ENCODE data around the gene UTP4. TPM values are rescaled to one million over a fixed set of nuclear protein-coding genes. Genes with fewer than 3 reads are reported as not detected.

Gene UTP4
- total RNA-seq, 2 experiments from 2014 or later, result 57.7 to 82.3 TPM

DNA sequence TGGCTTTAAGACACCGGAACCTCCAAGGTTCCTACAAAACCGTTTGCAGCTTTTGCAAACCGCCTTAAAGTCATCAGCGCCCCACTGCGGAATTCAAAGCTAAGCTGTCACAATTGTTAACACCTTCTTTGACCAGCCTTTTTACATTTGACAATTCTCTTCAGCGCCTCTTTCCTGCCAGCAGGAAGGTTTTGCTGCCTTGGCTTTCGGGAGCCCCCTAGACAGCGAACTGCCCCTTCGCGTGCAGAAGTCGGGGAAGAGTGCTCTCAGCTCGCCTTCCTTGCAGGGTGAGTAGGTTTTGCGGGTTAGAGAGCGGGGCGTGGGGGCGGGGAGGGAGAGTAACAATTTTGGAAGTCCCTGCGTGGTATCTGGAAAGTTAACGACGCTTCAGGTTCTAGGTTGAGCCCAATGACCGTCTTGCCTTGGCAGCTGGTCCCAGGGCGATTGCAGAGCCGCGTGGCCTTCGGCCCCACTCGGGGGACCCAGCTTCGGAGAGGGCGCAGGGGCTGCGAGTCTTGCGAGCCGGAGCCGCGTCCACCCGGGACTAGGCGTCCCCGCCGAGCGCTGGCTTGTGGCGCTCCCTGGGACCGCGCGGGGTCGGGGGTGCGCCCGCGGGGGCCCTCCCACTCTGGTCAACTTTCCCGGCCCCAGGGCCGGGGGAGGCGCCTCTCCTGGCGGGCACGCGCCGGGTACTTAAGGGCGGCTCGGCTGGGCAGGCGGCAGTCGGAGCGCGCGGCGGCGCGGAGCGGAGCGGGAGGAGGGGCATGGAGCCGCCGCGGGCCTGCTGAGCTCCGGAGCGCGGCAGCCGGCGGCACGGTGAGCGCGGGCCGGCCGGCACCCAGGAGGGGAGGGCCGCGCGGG is 26.7 kb upstream of the UTP4 start, which contains the start of gene HAS3:
Gene HAS3 (plus strand): TSS at position 153 of the 861 bp plus-strand sequence. CDS start 3,743 bp downstream, outside the sequence.
- DNase-seq, result peak; percentile 59
- H3K27ac Mint-ChIP-seq, result no peak within 1 kb of the TSS
- peak; percentile 76 for ATAC-seq
- peaks cover 15% of the 10 kb centered on the region for H3K4me1 Mint-ChIP-seq
- H3K4me3 Mint-ChIP-seq, result peak within 1 kb of the TSS; percentile 76
- CTCF ChIA-PET, result interaction anchor here (0.6 to 2.3 kb wide), 10 partner anchors 12 to 566 kb away, joined by 3 to 14 read pairs (median 4); partner anchors contain the start of gene ZFP90
- H3K9me3 Mint-ChIP-seq (ENCODE audit: low read depth), result no peaks in the 10 kb centered on the region
- H3K36me3 Mint-ChIP-seq, result no peaks in the 10 kb centered on the region
- H3K27me3 Mint-ChIP-seq, result peaks cover 48% of the 10 kb centered on the region

DNA sequence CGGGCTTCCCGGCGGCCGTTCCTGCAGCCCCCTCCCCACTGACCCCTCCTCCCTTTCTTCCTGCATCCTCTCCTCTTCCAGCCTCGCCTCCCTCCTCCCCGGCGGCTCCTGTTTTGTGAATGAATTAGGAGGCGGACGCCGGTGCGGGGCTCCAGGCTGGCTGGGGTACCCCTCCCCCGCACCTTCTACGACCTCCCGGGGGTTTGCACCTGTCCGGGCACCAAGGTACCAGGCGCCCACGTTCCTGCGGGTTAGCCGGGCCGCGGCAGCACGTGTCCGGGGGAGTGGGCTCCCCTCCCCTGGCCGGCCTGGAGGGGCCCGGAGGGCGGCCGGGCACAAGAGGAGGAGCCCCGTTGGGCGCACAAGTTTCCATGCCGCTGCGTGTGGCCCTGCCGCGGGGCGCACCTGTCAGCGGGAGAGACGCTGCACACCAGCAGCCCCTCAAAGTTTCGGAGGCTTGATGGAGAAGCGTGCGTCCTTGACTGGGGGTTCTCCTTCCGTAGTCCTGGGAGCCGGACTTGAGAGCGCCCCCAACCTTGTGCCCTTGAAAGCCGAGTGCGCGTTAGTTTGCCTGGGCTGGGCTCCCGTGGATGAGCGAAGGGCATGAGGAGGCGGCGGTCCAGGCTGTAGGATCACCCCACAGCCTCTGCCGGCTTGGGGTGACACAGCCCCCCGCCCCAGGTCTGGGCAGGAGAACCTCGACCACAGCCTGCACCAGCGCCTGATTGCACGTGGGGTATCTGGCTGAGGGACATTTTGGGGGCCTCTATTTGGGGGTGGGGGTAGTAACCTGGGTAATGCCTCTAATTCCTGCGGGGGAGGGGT is 25.7 kb upstream of the UTP4 start:
- ATAC-seq, result no peak
- CTCF ChIA-PET, result interaction anchor here (1.0 to 2.3 kb wide), 5 partner anchors 15 to 259 kb away, joined by 3 to 14 read pairs (median 9); no protein-coding TSS in a partner anchor
- DNase-seq, result no peak
- Mint-ChIP-seq H3K9me3 (ENCODE audit: low read depth) (no peaks in the 10 kb centered on the region), H3K4me3 (peak overlapping the region; percentile 20), H3K27ac (no peak overlapping the region), H3K36me3 (no peaks in the 10 kb centered on the region), H3K27me3 (peaks cover 47% of the 10 kb centered on the region), H3K4me1 (peaks cover 15% of the 10 kb centered on the region)

DNA sequence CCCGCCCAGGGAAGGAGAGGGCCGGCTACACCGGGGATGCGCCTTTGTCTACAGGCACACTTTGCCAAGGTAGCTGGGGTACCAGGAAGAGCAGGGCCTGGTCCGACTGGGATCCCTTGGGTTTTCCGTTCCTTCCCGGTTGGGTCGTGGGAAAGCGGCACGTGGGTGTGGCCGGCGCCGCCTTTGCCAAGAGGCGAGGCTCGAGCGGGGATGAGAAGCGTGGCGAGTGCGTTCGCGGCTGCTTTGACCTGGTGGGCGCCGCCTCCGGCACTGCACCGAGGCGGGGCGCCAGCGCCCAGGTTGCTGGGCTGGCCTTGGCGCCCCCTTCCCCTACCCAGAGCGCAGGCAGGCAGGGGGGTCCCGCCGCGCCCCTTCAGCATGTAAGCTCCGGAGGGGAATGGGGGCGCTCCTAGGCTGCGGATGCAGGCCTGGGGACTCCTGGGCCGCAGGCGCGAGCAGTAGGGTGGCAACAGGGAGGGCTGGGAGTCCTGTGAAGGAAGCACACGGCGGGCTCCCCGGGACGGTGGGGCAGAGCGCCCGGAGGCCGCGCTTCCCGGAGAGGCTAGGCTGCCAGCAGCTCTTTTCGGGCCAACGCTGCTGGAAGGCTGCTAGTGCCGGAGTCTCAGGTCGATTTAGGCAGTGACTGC is 25.0 kb upstream of the UTP4 start:
- ATAC-seq (no peak), DNase-seq (no peak)
- CTCF ChIA-PET, result interaction anchor here (0.8 to 1.0 kb wide), 3 partner anchors 15 to 579 kb away, joined by 3 to 5 read pairs (median 3); no protein-coding TSS in a partner anchor
- Mint-ChIP-seq H3K36me3 (no peaks in the 10 kb centered on the region), H3K4me1 (peaks cover 15% of the 10 kb centered on the region), H3K27ac (no peak overlapping the region), H3K27me3 (peaks cover 43% of the 10 kb centered on the region), H3K4me3 (no peak overlapping the region), H3K9me3 (ENCODE audit: low read depth) (no peaks in the 10 kb centered on the region)

DNA sequence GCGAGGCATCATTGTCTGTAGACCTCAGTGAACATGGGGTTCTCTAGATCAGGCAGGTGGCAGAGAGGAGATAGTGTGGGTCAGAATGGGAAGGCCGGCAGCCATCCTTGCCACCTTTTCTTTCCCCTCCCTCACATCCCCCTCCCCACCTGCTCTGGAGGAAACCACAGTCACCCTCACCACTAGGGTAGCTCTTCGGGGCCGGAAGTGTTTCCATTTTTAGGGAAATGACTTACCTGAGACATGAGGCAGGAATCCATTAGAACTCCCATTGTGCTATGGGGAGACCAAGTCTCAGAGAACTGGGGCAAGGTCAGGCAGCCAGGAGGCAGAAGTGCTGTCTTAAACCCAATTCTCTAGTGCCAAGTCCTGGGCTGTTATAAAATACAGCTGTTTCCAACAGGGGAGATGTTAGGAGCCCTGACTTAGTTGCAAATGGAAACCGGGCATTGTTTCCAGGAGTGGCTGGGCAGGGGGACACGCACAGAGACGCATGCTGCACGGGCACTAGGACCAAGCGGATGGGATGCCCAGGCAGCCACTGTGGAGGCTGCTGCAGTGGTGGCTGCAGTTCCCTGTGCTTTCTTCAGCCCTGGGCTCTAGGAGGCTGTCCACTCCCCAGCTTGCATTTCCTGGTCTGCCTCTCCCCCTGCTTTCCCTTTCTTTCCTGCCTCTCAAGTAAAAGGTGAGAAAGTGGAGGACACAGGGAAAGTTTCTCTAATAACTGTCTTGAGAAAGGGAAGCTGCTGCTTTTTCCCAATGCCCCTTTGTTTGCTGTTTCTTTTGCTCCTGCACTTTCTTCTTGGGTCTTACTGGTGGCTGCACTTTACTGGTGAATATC is 24.2 kb upstream of the UTP4 start:
- Mint-ChIP-seq H3K4me1 (peaks cover 15% of the 10 kb centered on the region), H3K4me3 (no peak overlapping the region), H3K9me3 (ENCODE audit: low read depth) (no peaks in the 10 kb centered on the region), H3K27ac (no peak overlapping the region), H3K27me3 (peaks cover 34% of the 10 kb centered on the region), H3K36me3 (no peaks in the 10 kb centered on the region)
- ATAC-seq, result no peak
- CTCF ChIA-PET, result interaction anchor here (0.8 to 6.0 kb wide), 4 partner anchors 14 to 579 kb away, joined by 3 to 47 read pairs (median 4); no protein-coding TSS in a partner anchor
- no peak for DNase-seq

DNA sequence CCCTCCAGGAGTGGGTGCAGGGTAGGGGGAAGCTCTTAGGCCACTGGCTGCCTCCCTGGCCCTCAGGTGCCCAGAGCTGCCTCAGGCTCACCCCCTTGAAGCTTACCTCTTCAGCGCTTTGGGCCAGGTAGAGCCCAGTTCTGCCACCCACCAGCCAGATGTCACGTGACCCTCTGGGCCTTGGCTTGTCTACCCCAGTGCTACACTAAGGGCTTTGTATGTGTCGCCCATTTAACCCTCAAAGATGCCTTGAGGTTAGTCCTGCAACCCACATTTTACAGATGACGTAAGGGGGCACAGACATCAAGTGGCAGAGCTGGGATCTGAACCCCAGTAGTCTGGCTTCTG is 23.6 kb upstream of the UTP4 start:
- ATAC-seq, result no peak
- H3K4me3 Mint-ChIP-seq, result no peak overlapping the region
- H3K36me3 Mint-ChIP-seq, result no peaks in the 10 kb centered on the region
- H3K27ac Mint-ChIP-seq, result no peak overlapping the region
- H3K4me1 Mint-ChIP-seq, result peaks cover 15% of the 10 kb centered on the region
- CTCF ChIA-PET, result interaction anchor here (6.0 kb wide), 1 partner anchor 14 kb away, joined by 47 read pairs; no protein-coding TSS in a partner anchor
- H3K27me3 Mint-ChIP-seq, result peaks cover 30% of the 10 kb centered on the region
- no peaks in the 10 kb centered on the region for H3K9me3 Mint-ChIP-seq (ENCODE audit: low read depth)
- DNase-seq, result no peak

DNA sequence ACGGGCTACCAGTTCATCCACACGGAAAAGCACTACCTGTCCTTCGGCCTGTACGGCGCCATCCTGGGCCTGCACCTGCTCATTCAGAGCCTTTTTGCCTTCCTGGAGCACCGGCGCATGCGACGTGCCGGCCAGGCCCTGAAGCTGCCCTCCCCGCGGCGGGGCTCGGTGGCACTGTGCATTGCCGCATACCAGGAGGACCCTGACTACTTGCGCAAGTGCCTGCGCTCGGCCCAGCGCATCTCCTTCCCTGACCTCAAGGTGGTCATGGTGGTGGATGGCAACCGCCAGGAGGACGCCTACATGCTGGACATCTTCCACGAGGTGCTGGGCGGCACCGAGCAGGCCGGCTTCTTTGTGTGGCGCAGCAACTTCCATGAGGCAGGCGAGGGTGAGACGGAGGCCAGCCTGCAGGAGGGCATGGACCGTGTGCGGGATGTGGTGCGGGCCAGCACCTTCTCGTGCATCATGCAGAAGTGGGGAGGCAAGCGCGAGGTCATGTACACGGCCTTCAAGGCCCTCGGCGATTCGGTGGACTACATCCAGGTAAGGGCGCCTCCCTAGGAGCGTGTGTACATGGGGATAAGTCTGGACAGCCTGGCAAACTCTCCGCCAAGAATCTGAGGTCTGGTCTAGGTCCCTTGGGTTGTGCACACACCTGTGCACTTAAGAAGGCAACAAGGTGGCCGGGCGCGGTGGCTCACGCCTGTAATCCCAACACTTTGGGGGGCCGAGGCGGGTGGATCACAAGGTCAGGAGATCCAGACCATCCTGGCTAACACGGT is 22.8 kb upstream of the UTP4 start:
- no peak for ATAC-seq
- H3K27ac Mint-ChIP-seq, result no peak overlapping the region
- no peak for DNase-seq
- H3K4me1 Mint-ChIP-seq, result peaks cover 15% of the 10 kb centered on the region
- no peaks in the 10 kb centered on the region for H3K36me3 Mint-ChIP-seq
- H3K4me3 Mint-ChIP-seq, result no peak overlapping the region
- H3K9me3 Mint-ChIP-seq (ENCODE audit: low read depth), result no peaks in the 10 kb centered on the region
- peaks cover 27% of the 10 kb centered on the region for H3K27me3 Mint-ChIP-seq
- CTCF ChIA-PET, result interaction anchor here (6.0 kb wide), 1 partner anchor 13 kb away, joined by 47 read pairs; no protein-coding TSS in a partner anchor

DNA sequence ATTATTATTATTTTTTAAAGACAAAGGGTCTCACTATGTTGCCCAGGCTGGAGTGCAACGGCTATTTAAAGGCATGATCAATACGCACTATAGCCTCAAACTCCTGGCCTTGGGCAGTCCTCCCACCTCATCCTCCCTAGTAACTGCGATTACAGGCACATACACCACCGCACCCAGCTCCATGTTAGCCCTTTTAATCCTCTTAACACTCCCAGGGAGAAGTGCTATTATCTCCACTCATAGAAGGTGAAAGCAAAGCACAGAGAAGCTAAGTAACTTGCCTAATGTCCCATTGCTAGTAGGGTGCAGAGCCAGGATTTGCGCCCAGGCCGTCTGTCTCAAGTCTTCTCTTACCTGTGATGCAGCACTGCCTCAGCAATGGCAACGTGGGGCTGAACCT is 22.0 kb upstream of the UTP4 start:
- no peak overlapping the region for H3K27ac Mint-ChIP-seq
- CTCF ChIA-PET, result interaction anchor here (6.0 kb wide), 1 partner anchor 12 kb away, joined by 47 read pairs; no protein-coding TSS in a partner anchor
- peaks cover 22% of the 10 kb centered on the region for H3K27me3 Mint-ChIP-seq
- peaks cover 12% of the 10 kb centered on the region for H3K4me1 Mint-ChIP-seq
- H3K4me3 Mint-ChIP-seq, result no peak overlapping the region
- H3K36me3 Mint-ChIP-seq, result no peaks in the 10 kb centered on the region
- DNase-seq, result no peak
- ATAC-seq, result no peak
- H3K9me3 Mint-ChIP-seq (ENCODE audit: low read depth), result no peaks in the 10 kb centered on the region

DNA sequence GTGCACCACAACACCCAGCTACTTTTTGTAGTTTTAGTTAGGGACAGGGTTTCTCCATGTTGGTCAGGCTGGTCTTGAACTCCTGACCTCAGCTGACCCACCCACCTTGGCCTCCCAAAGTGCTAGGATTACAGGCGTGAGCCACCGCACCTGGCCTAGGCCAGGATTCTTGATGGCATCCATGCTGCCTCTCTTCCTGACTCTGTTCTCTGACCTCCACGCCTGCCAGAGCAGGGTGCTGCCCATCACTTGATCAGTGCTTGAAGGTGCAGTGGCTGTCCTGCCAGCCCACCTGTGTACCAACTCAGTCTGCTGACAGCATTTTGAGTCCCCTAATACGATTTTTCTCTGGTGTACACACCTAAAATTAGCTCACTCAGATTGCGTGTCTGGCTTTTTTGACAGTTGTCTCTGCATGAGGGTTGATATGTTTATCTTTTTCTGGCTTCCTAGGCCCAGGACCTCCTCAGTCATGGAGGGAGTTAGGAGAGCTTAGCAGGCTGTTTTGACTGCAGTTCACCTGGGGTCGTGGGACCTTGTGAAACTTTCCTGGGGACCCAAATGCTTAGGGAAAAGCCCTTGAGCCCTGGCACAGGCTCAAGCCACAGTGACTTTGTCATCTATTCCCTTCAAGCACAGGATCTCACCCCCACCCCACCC is 21.1 kb upstream of the UTP4 start:
- CTCF ChIA-PET, result interaction anchor here (0.9 to 6.0 kb wide), 3 partner anchors 12 to 52 kb away, joined by 4 to 47 read pairs (median 4); no protein-coding TSS in a partner anchor
- ATAC-seq (no peak), DNase-seq (no peak)
- H3K4me3 Mint-ChIP-seq, result no peak overlapping the region
- no peaks in the 10 kb centered on the region for H3K9me3 Mint-ChIP-seq (ENCODE audit: low read depth)
- H3K36me3 Mint-ChIP-seq, result no peaks in the 10 kb centered on the region
- peaks cover 18% of the 10 kb centered on the region for H3K27me3 Mint-ChIP-seq
- H3K27ac Mint-ChIP-seq, result no peak overlapping the region
- peaks cover 8% of the 10 kb centered on the region for H3K4me1 Mint-ChIP-seq

DNA sequence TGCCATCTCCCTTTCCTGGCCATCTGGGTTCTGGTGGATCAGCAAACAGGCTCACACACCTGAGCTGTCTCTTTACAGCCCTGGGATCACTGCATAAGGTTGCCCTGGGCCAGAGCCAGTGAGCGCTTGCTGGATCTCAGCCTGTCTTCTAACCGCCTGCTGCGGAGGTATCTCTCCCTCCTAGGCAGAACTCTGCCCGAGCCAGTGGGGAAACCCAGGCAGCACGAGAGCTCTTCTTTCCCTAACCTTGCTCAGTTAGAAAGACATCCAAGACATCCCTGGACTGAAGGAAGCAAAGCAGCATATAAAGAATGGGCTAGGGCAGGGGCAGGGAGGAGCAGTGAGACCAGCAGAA is 20.6 kb upstream of the UTP4 start:
- Mint-ChIP-seq H3K4me3 (no peak overlapping the region), H3K27me3 (peaks cover 16% of the 10 kb centered on the region), H3K36me3 (no peaks in the 10 kb centered on the region), H3K27ac (no peak overlapping the region), H3K9me3 (ENCODE audit: low read depth) (no peaks in the 10 kb centered on the region), H3K4me1 (peaks cover 6% of the 10 kb centered on the region)
- CTCF ChIA-PET, result interaction anchor here (0.9 to 6.0 kb wide), 3 partner anchors 11 to 51 kb away, joined by 4 to 47 read pairs (median 4); no protein-coding TSS in a partner anchor
- DNase-seq (no peak), ATAC-seq (no peak)

DNA sequence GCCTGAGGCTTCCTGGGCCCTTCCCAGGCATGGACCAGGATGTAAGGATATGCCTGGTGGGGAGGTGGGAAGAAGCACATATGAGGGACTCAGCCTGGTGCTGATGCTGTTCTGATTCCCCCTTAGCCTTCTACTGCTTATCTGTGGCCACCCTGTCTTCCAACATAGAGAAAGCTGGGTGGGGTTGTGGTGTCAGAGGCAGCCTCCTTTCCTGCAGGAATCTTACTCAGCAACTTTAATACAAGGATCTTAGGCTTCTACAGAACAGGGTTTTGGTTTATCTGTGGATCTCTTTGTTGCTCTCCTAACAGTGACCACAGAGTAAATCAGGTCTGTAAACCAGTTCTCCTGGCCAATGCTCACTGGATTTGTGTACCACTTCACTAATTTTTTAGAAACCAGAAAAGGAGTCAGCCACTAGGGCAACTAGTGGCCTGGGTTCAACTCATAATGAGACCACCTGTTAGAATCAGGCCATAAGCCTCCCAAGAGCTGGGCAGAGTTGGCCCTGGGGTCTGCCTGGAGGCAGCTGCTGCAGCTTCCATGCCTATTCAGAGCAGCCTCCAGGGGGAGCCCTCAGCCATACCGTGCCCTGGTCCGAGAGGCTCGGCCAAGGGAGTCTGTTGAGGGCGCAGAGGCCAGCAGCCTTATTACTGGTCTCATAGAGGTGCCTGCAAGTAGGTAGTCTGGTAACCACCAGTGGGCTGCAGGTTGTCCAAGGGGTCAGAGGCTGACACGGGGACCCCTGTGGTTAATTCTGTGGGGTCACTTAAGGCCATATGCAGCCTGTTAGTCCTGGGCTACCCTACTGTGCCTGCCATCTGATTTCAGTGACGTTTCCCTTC is 19.9 kb upstream of the UTP4 start:
- peak; percentile 74 for ATAC-seq
- H3K9me3 Mint-ChIP-seq (ENCODE audit: low read depth), result no peaks in the 10 kb centered on the region
- peaks cover 2% of the 10 kb centered on the region for H3K4me1 Mint-ChIP-seq
- CTCF ChIA-PET, result interaction anchor here (0.5 to 6.0 kb wide), 14 partner anchors 10 to 282 kb away, joined by 3 to 47 read pairs (median 3); no protein-coding TSS in a partner anchor
- H3K27ac Mint-ChIP-seq, result no peak overlapping the region
- DNase-seq, result peak; percentile 65
- no peak overlapping the region for H3K4me3 Mint-ChIP-seq
- H3K36me3 Mint-ChIP-seq, result no peaks in the 10 kb centered on the region
- H3K27me3 Mint-ChIP-seq, result peaks cover 11% of the 10 kb centered on the region

All from activated CD8-positive, alpha-beta memory T cell treated with anti-CD3 and anti-CD28 coated beads, Interleukin-2, amount 10 ng/mL, durations not matched to agents 7 days and 5 days (primary cell).